OCI-LY3 (cell line): ENCODE measurements around the gene SRC.

Experiments used
- EZH2phosphoT487 ChIP-seq: fragments of 200-600 bp; shearing (Covaris generic); IDR thresholded peaks from 2 replicates; pipeline ENCODE4 v1.6.1; 2018; ENCODE audit warnings: antibody characterized with exemption, mixed run types, low read depth
- TF ChIP-seq, protein P1 (sequence below): fragments of 200-600, 300-600 bp; sonication (generic); IDR thresholded peaks from 2 replicates; pipeline ENCODE4 v1.5.1; 2014; ENCODE audit warnings: antibody characterized with exemption, low read length, low read depth

- TF ChIP-seq, protein P1, sequence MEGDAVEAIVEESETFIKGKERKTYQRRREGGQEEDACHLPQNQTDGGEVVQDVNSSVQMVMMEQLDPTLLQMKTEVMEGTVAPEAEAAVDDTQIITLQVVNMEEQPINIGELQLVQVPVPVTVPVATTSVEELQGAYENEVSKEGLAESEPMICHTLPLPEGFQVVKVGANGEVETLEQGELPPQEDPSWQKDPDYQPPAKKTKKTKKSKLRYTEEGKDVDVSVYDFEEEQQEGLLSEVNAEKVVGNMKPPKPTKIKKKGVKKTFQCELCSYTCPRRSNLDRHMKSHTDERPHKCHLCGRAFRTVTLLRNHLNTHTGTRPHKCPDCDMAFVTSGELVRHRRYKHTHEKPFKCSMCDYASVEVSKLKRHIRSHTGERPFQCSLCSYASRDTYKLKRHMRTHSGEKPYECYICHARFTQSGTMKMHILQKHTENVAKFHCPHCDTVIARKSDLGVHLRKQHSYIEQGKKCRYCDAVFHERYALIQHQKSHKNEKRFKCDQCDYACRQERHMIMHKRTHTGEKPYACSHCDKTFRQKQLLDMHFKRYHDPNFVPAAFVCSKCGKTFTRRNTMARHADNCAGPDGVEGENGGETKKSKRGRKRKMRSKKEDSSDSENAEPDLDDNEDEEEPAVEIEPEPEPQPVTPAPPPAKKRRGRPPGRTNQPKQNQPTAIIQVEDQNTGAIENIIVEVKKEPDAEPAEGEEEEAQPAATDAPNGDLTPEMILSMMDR: no peak
- TF ChIP-seq EZH2phosphoT487: no peak
Measured at GRCh38 chr20:37323985-37324384, 22.0 kb upstream of the SRC start.
